ENCODE results near the gene IGF1. TPM values are rescaled to one million over a fixed set of nuclear protein-coding genes. Genes with fewer than 3 reads are reported as not detected.

The IGF1 gene
- polyA plus RNA-seq, 1 experiment, result 1.5 TPM

- CTCF ChIA-PET, result interaction anchor here (1.1 kb wide), 1 partner anchor 9 kb away, joined by 5 read pairs; no protein-coding TSS in a partner anchor
- POLR2A ChIA-PET, result no interaction called here
- TF ChIP-seq, protein P1, sequence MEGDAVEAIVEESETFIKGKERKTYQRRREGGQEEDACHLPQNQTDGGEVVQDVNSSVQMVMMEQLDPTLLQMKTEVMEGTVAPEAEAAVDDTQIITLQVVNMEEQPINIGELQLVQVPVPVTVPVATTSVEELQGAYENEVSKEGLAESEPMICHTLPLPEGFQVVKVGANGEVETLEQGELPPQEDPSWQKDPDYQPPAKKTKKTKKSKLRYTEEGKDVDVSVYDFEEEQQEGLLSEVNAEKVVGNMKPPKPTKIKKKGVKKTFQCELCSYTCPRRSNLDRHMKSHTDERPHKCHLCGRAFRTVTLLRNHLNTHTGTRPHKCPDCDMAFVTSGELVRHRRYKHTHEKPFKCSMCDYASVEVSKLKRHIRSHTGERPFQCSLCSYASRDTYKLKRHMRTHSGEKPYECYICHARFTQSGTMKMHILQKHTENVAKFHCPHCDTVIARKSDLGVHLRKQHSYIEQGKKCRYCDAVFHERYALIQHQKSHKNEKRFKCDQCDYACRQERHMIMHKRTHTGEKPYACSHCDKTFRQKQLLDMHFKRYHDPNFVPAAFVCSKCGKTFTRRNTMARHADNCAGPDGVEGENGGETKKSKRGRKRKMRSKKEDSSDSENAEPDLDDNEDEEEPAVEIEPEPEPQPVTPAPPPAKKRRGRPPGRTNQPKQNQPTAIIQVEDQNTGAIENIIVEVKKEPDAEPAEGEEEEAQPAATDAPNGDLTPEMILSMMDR (IDR thresholded peaks at IDR 0.05; ENCODE audit: insufficient read depth, low read depth, low read length), result no peak
- no peaks in the 10 kb centered on the region for H3K27me3 ChIP-seq (ENCODE audit: control insufficient read depth, insufficient read depth, low read length)
- DNase-seq (ENCODE audit: low read depth), result no peak
- H3K4me3 ChIP-seq (ENCODE audit: low read depth, low read length), result no peak overlapping the region
- H3K36me3 ChIP-seq (ENCODE audit: control insufficient read depth, insufficient read depth, low read length), result no peaks in the 10 kb centered on the region
Observed at GRCh38 chr12:102475355-102475754, 5.0 kb downstream of the IGF1 start.

GRCh38 chr12:102474438-102475064, 5.8 kb downstream of the IGF1 start:
- Histone ChIP-seq H3K36me3 (ENCODE audit: control insufficient read depth, insufficient read depth, low read length) (no peaks in the 10 kb centered on the region), H3K4me3 (ENCODE audit: low read depth, low read length) (no peak overlapping the region), H3K27me3 (ENCODE audit: control insufficient read depth, insufficient read depth, low read length) (no peaks in the 10 kb centered on the region)
- CTCF ChIA-PET, result interaction anchor here (0.7 to 1.1 kb wide), 2 partner anchors 10 to 11 kb away, joined by 4 to 5 read pairs; no protein-coding TSS in a partner anchor
- DNase-seq (ENCODE audit: low read depth), result no peak
- TF ChIP-seq, protein P1 (IDR thresholded peaks at IDR 0.05; ENCODE audit: insufficient read depth, low read depth, low read length), result no peak
- POLR2A ChIA-PET, result no interaction called here

- ChIA-PET POLR2A (no interaction called here), CTCF (no interaction called here)
- TF ChIP-seq, protein P1 (IDR thresholded peaks at IDR 0.05; ENCODE audit: insufficient read depth, low read depth, low read length), result no peak
- DNase-seq (ENCODE audit: low read depth), result no peak
- Histone ChIP-seq H3K4me3 (ENCODE audit: low read depth, low read length) (no peak overlapping the region), H3K27me3 (ENCODE audit: control insufficient read depth, insufficient read depth, low read length) (no peaks in the 10 kb centered on the region), H3K36me3 (ENCODE audit: control insufficient read depth, insufficient read depth, low read length) (no peaks in the 10 kb centered on the region)
Observed at GRCh38 chr12:102472496-102472895, 7.9 kb downstream of the IGF1 start.

DNA sequence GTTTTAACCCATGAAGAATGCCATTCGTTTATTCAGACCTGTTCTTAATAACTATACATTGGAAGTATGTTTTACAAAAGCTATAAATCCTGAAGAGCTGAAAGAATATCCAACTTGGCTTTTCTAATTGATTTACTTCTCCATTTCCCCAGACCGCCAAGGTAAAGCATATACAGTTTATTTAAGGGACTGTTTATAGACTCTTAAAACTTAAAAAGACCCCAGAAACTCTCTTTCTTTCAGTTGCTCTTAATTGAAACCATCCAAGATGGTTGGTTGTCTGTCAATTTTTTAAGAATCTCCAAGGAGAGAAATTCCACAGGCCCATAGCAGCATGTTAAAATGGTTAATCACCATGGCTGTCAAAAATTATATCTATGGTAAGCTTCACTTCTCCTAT, 8.8 kb downstream of the IGF1 start:
- H3K36me3 ChIP-seq (ENCODE audit: control insufficient read depth, insufficient read depth, low read length), result no peaks in the 10 kb centered on the region
- ChIA-PET POLR2A (interaction anchor here (0.5 kb wide), 1 partner anchor 410 kb away, joined by 3 read pairs; the partner anchor contains the start of gene WASHC3), CTCF (interaction anchor here (0.6 to 1.5 kb wide), 5 partner anchors 8 to 408 kb away, joined by 3 to 7 read pairs (median 3); no protein-coding TSS in a partner anchor)
- DNase-seq (ENCODE audit: low read depth), result no peak
- TF ChIP-seq, protein P1 (IDR thresholded peaks at IDR 0.05; ENCODE audit: insufficient read depth, low read depth, low read length), result no peak
- no peak overlapping the region for H3K4me3 ChIP-seq (ENCODE audit: low read depth, low read length)
- H3K27me3 ChIP-seq (ENCODE audit: control insufficient read depth, insufficient read depth, low read length), result no peaks in the 10 kb centered on the region

GRCh38 chr12:102470945-102471344, 9.4 kb downstream of the IGF1 start:
- CTCF ChIA-PET, result interaction anchor here (0.6 to 1.5 kb wide), 4 partner anchors 9 to 189 kb away, joined by 3 to 7 read pairs (median 4); no protein-coding TSS in a partner anchor
- Histone ChIP-seq H3K36me3 (ENCODE audit: control insufficient read depth, insufficient read depth, low read length) (no peaks in the 10 kb centered on the region), H3K4me3 (ENCODE audit: low read depth, low read length) (no peak overlapping the region), H3K27me3 (ENCODE audit: control insufficient read depth, insufficient read depth, low read length) (no peaks in the 10 kb centered on the region)
- no peak for DNase-seq (ENCODE audit: low read depth)
- TF ChIP-seq, protein P1 (IDR thresholded peaks at IDR 0.05; ENCODE audit: insufficient read depth, low read depth, low read length), result no peak
- POLR2A ChIA-PET, result interaction anchor here (0.5 kb wide), 1 partner anchor 8 kb away, joined by 3 read pairs; no protein-coding TSS in a partner anchor

Measured in BJ (cell line).